HG02943 (cell line): ENCODE measurements around the gene C9orf50.
"Not testable (repeated sequence)": the region's sequence is repeated elsewhere in the genome, so short reads cannot be mapped to it uniquely, and the experiment has no call there.

ENCODE experiments used
- ATAC-seq: cut with Tn5 transposase; IDR thresholded peaks from one replicate; pipeline ENCODE4 v1.9.1; 2021; ENCODE audit warnings: mild to moderate bottlenecking, low read depth, moderate library complexity; ENCODE audit not compliant: unreplicated experiment

The C9orf50 gene

GRCh38 chr9:129595311-129595741 is 25.6 kb downstream of the C9orf50 start:
- ATAC-seq = no peak

GRCh38 chr9:129594632-129595031 is 26.3 kb downstream of the C9orf50 start:
- no peak for ATAC-seq

- not testable (repeated sequence) for ATAC-seq
Observed at GRCh38 chr9:129592790-129593189, 28.1 kb downstream of the C9orf50 start.

GRCh38 chr9:129591916-129592315 is 29.0 kb downstream of the C9orf50 start:
- no peak for ATAC-seq

GRCh38 chr9:129590466-129590865 is 30.4 kb downstream of the C9orf50 start:
- no peak for ATAC-seq

GRCh38 chr9:129587487-129588262 is 33.2 kb downstream of the C9orf50 start:
- no peak for ATAC-seq

- ATAC-seq = no peak
Observed at GRCh38 chr9:129586685-129587084, 34.2 kb downstream of the C9orf50 start.

- ATAC-seq = no peak
Observed at GRCh38 chr9:129586245-129586644, 34.7 kb downstream of the C9orf50 start.

GRCh38 chr9:129585352-129585751 is 35.5 kb downstream of the C9orf50 start:
- ATAC-seq = no peak

GRCh38 chr9:129584136-129584535 is 36.8 kb downstream of the C9orf50 start:
- no peak for ATAC-seq

GRCh38 chr9:129583308-129584038 is 37.4 kb downstream of the C9orf50 start:
- ATAC-seq = no peak

- no peak for ATAC-seq
Observed at GRCh38 chr9:129582855-129583254, 38.0 kb downstream of the C9orf50 start.

GRCh38 chr9:129581505-129582189 is 39.3 kb downstream of the C9orf50 start:
- ATAC-seq = no peak

- no peak for ATAC-seq
Observed at GRCh38 chr9:129580211-129580915, 40.5 kb downstream of the C9orf50 start.

- ATAC-seq = no peak
Observed at GRCh38 chr9:129579294-129579693, 41.6 kb downstream of the C9orf50 start.

- ATAC-seq = no peak
Observed at GRCh38 chr9:129576546-129577543, 44.1 kb downstream of the C9orf50 start.

- no peak for ATAC-seq
Observed at GRCh38 chr9:129575818-129576217, 45.1 kb downstream of the C9orf50 start.

GRCh38 chr9:129574911-129575585 is 45.9 kb downstream of the C9orf50 start:
- no peak for ATAC-seq

GRCh38 chr9:129573977-129574376 is 46.9 kb downstream of the C9orf50 start:
- no peak for ATAC-seq
